ENCODE results near the gene IGF2.

IGF2 gene

GRCh38 chr11:2144544-2145248, 5.5 kb upstream of the IGF2 start:
- peaks cover 93% of the 10 kb centered on the region for H3K27me3 ChIP-seq (ENCODE audit: insufficient read depth, low read depth)
- no peak overlapping the region for H3K4me3 ChIP-seq (IDR thresholded peaks at IDR 0.05; ENCODE audit: insufficient read depth, low read depth, low read length)
- no peak overlapping the region for H3K9ac ChIP-seq
- H3K4me1 ChIP-seq (ENCODE audit: low read depth, poor library complexity, severe bottlenecking), result no peaks in the 10 kb centered on the region
- no peak overlapping the region for H2AFZ ChIP-seq (ENCODE audit: low read depth)
- H4K20me1 ChIP-seq (ENCODE audit: insufficient read depth), result no peaks in the 10 kb centered on the region
- H3K36me3 ChIP-seq (ENCODE audit: insufficient read depth), result no peaks in the 10 kb centered on the region
- H3K79me2 ChIP-seq (ENCODE audit: insufficient read depth, low read depth), result no peaks in the 10 kb centered on the region
- no peak overlapping the region for H3K4me2 ChIP-seq
- H3K27ac ChIP-seq, result no peak overlapping the region
- TF ChIP-seq, protein P1, sequence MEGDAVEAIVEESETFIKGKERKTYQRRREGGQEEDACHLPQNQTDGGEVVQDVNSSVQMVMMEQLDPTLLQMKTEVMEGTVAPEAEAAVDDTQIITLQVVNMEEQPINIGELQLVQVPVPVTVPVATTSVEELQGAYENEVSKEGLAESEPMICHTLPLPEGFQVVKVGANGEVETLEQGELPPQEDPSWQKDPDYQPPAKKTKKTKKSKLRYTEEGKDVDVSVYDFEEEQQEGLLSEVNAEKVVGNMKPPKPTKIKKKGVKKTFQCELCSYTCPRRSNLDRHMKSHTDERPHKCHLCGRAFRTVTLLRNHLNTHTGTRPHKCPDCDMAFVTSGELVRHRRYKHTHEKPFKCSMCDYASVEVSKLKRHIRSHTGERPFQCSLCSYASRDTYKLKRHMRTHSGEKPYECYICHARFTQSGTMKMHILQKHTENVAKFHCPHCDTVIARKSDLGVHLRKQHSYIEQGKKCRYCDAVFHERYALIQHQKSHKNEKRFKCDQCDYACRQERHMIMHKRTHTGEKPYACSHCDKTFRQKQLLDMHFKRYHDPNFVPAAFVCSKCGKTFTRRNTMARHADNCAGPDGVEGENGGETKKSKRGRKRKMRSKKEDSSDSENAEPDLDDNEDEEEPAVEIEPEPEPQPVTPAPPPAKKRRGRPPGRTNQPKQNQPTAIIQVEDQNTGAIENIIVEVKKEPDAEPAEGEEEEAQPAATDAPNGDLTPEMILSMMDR (conservative IDR thresholded peaks at IDR 0.05; ENCODE audit: low read depth, low read length), result no peak

DNA sequence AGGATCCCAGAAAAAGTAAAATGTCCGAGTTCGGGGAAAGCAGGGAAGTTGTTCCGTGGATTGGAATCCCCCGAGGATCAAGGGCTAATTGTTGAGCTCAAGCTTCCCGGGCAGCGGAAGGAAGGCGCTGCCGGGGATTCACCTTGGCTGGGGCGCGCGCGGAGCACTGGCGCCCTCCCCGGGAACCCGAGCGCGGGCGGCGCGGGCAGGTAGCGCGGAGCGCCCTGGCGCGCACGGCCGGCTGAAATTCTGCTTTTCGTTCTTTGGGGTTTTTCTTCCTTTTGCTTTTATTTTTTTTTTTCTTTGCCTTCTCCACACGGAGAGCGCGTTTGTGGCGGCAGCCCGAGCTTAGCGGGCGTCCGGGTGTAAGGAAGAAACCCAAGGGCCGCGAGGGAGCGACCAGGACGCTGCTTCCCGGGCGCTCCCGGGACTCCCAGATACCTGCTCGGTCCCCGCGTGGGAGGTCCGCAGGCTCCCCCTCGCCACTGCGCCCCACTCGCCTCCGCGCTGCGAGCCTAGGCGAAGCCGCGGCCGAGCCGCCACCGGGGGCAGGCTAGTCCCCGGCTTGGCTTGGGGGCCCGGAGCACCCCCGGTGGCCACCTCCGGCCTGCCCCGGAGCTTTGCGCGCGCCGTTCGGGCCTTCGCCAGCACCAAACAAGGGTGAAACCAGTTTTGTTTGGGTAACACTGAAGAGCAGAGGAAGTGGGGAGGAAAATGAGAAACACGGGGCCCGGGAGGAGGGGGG, 4.8 kb upstream of the IGF2 start:
- no peak overlapping the region for H3K9ac ChIP-seq
- TF ChIP-seq, protein P1 (conservative IDR thresholded peaks at IDR 0.05; ENCODE audit: low read depth, low read length), result no peak
- H3K4me3 ChIP-seq (IDR thresholded peaks at IDR 0.05; ENCODE audit: insufficient read depth, low read depth, low read length), result no peak overlapping the region
- no peak overlapping the region for H2AFZ ChIP-seq (ENCODE audit: low read depth)
- no peaks in the 10 kb centered on the region for H4K20me1 ChIP-seq (ENCODE audit: insufficient read depth)
- no peaks in the 10 kb centered on the region for H3K36me3 ChIP-seq (ENCODE audit: insufficient read depth)
- no peaks in the 10 kb centered on the region for H3K4me1 ChIP-seq (ENCODE audit: low read depth, poor library complexity, severe bottlenecking)
- H3K27me3 ChIP-seq (ENCODE audit: insufficient read depth, low read depth), result peaks cover 86% of the 10 kb centered on the region
- H3K27ac ChIP-seq, result no peak overlapping the region
- H3K79me2 ChIP-seq (ENCODE audit: insufficient read depth, low read depth), result no peaks in the 10 kb centered on the region
- no peak overlapping the region for H3K4me2 ChIP-seq

DNA sequence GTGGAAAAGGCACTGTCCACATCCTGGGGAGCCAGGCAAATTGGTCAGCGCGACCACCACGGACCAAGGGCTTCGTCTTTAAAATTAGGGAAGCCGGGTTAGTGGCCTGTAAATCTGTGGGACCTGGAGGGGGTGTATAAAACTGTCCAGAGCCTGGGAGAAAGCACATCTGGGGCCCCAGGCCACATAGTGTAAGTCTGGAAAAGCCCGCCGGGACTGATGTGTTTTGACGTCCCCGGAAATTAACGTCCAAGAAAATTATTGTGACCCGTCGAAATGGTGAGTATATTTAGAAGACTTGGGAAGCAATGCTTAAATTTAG, 4.2 kb upstream of the IGF2 start:
- Histone ChIP-seq H3K4me1 (ENCODE audit: low read depth, poor library complexity, severe bottlenecking) (no peaks in the 10 kb centered on the region), H3K9ac (no peak overlapping the region), H4K20me1 (ENCODE audit: insufficient read depth) (no peaks in the 10 kb centered on the region), H3K4me3 (IDR thresholded peaks at IDR 0.05; ENCODE audit: insufficient read depth, low read depth, low read length) (no peak overlapping the region), H3K4me2 (no peak overlapping the region), H3K27ac (no peak overlapping the region), H3K27me3 (ENCODE audit: insufficient read depth, low read depth) (peaks cover 80% of the 10 kb centered on the region), H3K36me3 (ENCODE audit: insufficient read depth) (no peaks in the 10 kb centered on the region), H2AFZ (ENCODE audit: low read depth) (no peak overlapping the region), H3K79me2 (ENCODE audit: insufficient read depth, low read depth) (no peaks in the 10 kb centered on the region)
- TF ChIP-seq, protein P1 (conservative IDR thresholded peaks at IDR 0.05; ENCODE audit: low read depth, low read length), result no peak

DNA sequence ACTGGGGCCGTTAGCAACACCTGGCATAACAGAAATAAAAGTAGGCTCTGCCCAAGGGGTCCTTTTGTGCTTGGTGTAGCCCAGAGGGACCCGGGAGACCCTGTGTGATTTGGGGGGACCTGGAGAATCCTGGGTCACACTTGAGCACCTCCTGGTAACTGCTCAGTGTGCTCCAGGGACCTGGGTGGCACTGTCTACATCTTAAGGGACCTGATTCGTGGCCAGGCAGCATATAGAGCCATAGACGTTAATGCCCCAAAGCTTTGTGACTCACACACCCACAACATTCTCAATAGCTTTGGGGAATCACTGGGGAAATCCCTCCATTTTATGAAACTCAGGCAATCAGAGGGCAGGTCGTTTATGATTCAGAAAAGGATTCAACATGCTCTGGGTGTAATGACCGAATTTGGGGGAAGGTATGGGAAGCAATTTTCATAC, 3.6 kb upstream of the IGF2 start:
- no peaks in the 10 kb centered on the region for H3K79me2 ChIP-seq (ENCODE audit: insufficient read depth, low read depth)
- H2AFZ ChIP-seq (ENCODE audit: low read depth), result no peak overlapping the region
- no peaks in the 10 kb centered on the region for H3K36me3 ChIP-seq (ENCODE audit: insufficient read depth)
- no peak overlapping the region for H3K27ac ChIP-seq
- H3K4me1 ChIP-seq (ENCODE audit: low read depth, poor library complexity, severe bottlenecking), result no peaks in the 10 kb centered on the region
- no peak overlapping the region for H3K4me3 ChIP-seq (IDR thresholded peaks at IDR 0.05; ENCODE audit: insufficient read depth, low read depth, low read length)
- peaks cover 74% of the 10 kb centered on the region for H3K27me3 ChIP-seq (ENCODE audit: insufficient read depth, low read depth)
- no peak overlapping the region for H3K4me2 ChIP-seq
- no peaks in the 10 kb centered on the region for H4K20me1 ChIP-seq (ENCODE audit: insufficient read depth)
- TF ChIP-seq, protein P1 (conservative IDR thresholded peaks at IDR 0.05; ENCODE audit: low read depth, low read length), result no peak
- no peak overlapping the region for H3K9ac ChIP-seq
